ENCODE results near the gene KRTAP10-1.

KRTAP10-1 gene

DNA sequence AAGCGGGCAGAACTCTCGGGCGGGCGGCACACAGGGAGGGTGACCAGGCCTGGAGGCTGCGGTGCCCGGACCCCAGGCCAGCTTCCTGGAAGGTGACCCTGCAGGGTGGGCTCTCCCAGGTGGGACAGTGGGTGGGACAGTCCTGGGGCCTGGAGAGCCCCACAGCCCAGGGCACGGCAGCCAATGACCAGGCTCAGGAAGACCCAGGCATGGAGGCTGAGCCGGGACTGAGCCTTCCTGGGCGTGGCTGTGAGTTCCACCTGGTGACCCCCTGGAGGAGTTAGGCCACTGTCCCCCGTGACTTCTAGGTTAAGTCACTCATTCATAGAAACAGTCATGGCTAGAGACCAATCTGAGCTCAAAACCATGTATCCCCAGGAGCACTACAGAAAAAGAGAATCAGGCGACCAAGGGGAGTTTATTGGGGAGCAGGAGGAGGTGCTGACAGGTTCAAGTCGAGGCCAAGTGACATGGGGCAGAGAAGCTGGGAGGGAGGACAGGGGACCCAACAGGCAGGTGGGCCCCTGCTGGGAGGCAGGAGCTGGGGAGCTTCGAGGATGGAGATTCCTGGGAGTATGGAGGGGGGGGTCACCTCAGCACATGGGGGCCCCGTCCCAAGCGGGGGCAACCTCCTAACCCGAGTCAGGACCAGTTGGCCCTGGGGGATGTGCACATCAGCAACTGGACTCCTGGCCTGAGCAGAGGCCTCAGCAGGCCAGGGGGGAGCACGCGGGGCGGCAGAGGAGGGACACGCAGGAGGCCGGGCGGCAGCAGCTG is 39.2 kb upstream of the KRTAP10-1 start:
- Histone ChIP-seq H2AFZ (ENCODE audit: low read length) (no peak overlapping the region), H3F3A (ENCODE audit: insufficient read depth, low read length) (no peaks in the 10 kb centered on the region), H3K4me1 (ENCODE audit: insufficient read depth, low read length, severe bottlenecking) (no peaks in the 10 kb centered on the region), H3K27ac (ENCODE audit: low read depth, low read length, poor library complexity, severe bottlenecking) (no peak overlapping the region), H3K9ac (ENCODE audit: low read length) (no peak overlapping the region), H3K36me3 (ENCODE audit: insufficient read depth, low read length) (no peaks in the 10 kb centered on the region; the same call in 1 of the 2 replicates), H3K79me2 (ENCODE audit: insufficient read depth, low read length) (no peaks in the 10 kb centered on the region), H3K4me3 (ENCODE audit: low read depth, low read length, poor library complexity, severe bottlenecking) (no peak overlapping the region), H3K27me3 (ENCODE audit: insufficient read depth, low read length) (no peaks in the 10 kb centered on the region; the same call in 1 of the 2 replicates), H4K20me1 (ENCODE audit: insufficient read depth, low read length) (no peaks in the 10 kb centered on the region), H3K9me3 (ENCODE audit: low read length) (peaks cover 4% of the 10 kb centered on the region; the same call in 1 of the 2 replicates), H3K9me2 (ENCODE audit: low read depth, low read length) (no peaks in the 10 kb centered on the region), H3K4me2 (ENCODE audit: low read length) (no peak overlapping the region)
- TF ChIP-seq, protein P1, sequence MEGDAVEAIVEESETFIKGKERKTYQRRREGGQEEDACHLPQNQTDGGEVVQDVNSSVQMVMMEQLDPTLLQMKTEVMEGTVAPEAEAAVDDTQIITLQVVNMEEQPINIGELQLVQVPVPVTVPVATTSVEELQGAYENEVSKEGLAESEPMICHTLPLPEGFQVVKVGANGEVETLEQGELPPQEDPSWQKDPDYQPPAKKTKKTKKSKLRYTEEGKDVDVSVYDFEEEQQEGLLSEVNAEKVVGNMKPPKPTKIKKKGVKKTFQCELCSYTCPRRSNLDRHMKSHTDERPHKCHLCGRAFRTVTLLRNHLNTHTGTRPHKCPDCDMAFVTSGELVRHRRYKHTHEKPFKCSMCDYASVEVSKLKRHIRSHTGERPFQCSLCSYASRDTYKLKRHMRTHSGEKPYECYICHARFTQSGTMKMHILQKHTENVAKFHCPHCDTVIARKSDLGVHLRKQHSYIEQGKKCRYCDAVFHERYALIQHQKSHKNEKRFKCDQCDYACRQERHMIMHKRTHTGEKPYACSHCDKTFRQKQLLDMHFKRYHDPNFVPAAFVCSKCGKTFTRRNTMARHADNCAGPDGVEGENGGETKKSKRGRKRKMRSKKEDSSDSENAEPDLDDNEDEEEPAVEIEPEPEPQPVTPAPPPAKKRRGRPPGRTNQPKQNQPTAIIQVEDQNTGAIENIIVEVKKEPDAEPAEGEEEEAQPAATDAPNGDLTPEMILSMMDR (IDR thresholded peaks at IDR 0.05; ENCODE audit: low read length): no peak
- no peak for TF ChIP-seq EZH2 (IDR thresholded peaks at IDR 0.05; ENCODE audit: borderline replicate concordance, low read length)

DNA sequence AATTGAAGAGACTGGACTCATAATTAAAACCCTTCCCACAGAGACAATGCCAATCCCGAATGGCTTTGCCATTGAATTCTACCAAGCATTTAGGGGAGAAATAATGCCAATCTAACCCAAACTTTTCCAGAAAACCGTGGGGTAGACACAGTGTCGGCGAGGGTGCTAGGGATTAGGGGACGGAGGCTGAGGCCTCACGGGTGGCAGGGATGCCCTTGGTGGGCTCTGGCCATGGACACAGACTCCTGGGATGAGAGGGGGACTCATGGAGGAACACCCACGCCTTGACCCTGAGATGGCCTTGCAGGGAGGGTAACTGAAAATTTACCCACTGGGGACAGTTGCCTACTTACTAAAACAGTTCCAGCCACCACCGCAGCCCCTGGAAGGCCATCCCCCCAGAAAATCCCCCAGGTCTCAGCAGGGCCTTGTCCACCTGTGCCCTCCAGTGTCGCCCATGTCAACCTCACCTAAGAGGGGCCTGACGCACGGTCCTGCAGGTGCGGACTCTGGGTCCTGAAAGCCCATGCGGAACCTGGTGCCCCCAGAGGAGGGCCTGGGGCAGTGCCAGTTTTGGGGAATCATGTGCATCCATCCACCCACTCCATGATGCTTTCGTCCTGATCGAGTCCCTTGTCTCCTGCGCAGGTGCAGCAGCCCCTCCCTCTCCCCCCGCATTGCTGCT is 38.5 kb upstream of the KRTAP10-1 start:
- TF ChIP-seq, protein P1 (IDR thresholded peaks at IDR 0.05; ENCODE audit: low read length): no peak
- TF ChIP-seq EZH2 (IDR thresholded peaks at IDR 0.05; ENCODE audit: borderline replicate concordance, low read length): no peak
- Histone ChIP-seq H3K4me1 (ENCODE audit: insufficient read depth, low read length, severe bottlenecking) (no peaks in the 10 kb centered on the region), H3K9ac (ENCODE audit: low read length) (no peak overlapping the region), H2AFZ (ENCODE audit: low read length) (no peak overlapping the region), H3K9me2 (ENCODE audit: low read depth, low read length) (no peaks in the 10 kb centered on the region), H3K36me3 (ENCODE audit: insufficient read depth, low read length) (no peaks in the 10 kb centered on the region; the same call in 1 of the 2 replicates), H3K27ac (ENCODE audit: low read depth, low read length, poor library complexity, severe bottlenecking) (no peak overlapping the region), H4K20me1 (ENCODE audit: insufficient read depth, low read length) (no peaks in the 10 kb centered on the region), H3K4me2 (ENCODE audit: low read length) (no peak overlapping the region), H3K9me3 (ENCODE audit: low read length) (peaks cover 4% of the 10 kb centered on the region; the same call in 1 of the 2 replicates), H3K4me3 (ENCODE audit: low read depth, low read length, poor library complexity, severe bottlenecking) (no peak overlapping the region), H3F3A (ENCODE audit: insufficient read depth, low read length) (no peaks in the 10 kb centered on the region), H3K79me2 (ENCODE audit: insufficient read depth, low read length) (no peaks in the 10 kb centered on the region), H3K27me3 (ENCODE audit: insufficient read depth, low read length) (no peaks in the 10 kb centered on the region; the same call in 1 of the 2 replicates)

DNA sequence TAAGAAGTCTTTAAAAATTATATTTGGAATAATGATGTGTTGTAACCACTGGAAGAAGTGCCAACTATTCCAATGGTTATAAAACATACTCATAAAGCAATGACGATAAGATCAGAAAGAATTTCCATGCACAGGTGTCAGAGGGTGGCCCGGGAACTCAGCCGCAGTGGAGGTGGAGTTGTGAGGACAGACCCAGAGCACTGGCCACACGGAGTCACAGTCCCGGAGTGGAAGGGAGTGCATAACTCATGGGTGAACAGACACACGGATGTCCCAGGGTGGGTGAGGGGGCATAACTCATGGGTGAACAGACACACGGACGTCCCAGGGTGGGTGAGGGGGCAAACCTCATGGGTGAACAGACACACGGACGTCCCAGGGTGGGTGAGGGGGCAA is 36.0 kb upstream of the KRTAP10-1 start:
- Histone ChIP-seq H3F3A (ENCODE audit: insufficient read depth, low read length) (no peaks in the 10 kb centered on the region), H3K4me3 (ENCODE audit: low read depth, low read length, poor library complexity, severe bottlenecking) (no peak overlapping the region), H3K9ac (ENCODE audit: low read length) (no peak overlapping the region), H3K79me2 (ENCODE audit: insufficient read depth, low read length) (no peaks in the 10 kb centered on the region), H4K20me1 (ENCODE audit: insufficient read depth, low read length) (no peaks in the 10 kb centered on the region), H3K27me3 (ENCODE audit: insufficient read depth, low read length) (no peaks in the 10 kb centered on the region; the same call in 1 of the 2 replicates), H2AFZ (ENCODE audit: low read length) (no peak overlapping the region), H3K4me1 (ENCODE audit: insufficient read depth, low read length, severe bottlenecking) (no peaks in the 10 kb centered on the region), H3K27ac (ENCODE audit: low read depth, low read length, poor library complexity, severe bottlenecking) (no peak overlapping the region), H3K9me2 (ENCODE audit: low read depth, low read length) (no peaks in the 10 kb centered on the region), H3K4me2 (ENCODE audit: low read length) (no peak overlapping the region), H3K36me3 (ENCODE audit: insufficient read depth, low read length) (no peaks in the 10 kb centered on the region; the same call in 1 of the 2 replicates), H3K9me3 (ENCODE audit: low read length) (peaks cover 4% of the 10 kb centered on the region; the same call in 1 of the 2 replicates)
- TF ChIP-seq EZH2 (IDR thresholded peaks at IDR 0.05; ENCODE audit: borderline replicate concordance, low read length): no peak
- TF ChIP-seq, protein P1 (IDR thresholded peaks at IDR 0.05; ENCODE audit: low read length): no peak

Data from OCI-LY1 (cell line).